Neural progenitor cell (in vitro differentiated cells): ENCODE measurements around the gene GP2. TPM values are rescaled to one million over a fixed set of nuclear protein-coding genes. Genes with fewer than 3 reads are reported as not detected.

Experiments
- DNase-seq: peaks from one replicate; pipeline ENCODE4 v3.0.0-alpha.2; 2016; ENCODE audit warnings: low spot score
- H2AFZ ChIP-seq: fragments of 200-600 bp; sonication (generic); replicated peaks from 2 replicates; pipeline ENCODE4 v1.6.1; 2016; ENCODE audit warnings: antibody characterized with exemption
- H3F3A ChIP-seq: fragments of 200-600 bp; sonication (generic); 2 replicates; pipeline ENCODE4 v1.6.1; 2016; ENCODE audit warnings: antibody characterized with exemption, low read depth
- H3K27ac ChIP-seq: fragments of 200-600 bp; sonication (generic); 2 replicates; pipeline ENCODE4 v1.5.1; 2016; ENCODE audit warnings: mild to moderate bottlenecking
- H3K27me3 ChIP-seq: fragments of 200-600 bp; sonication (generic); 2 replicates; pipeline ENCODE4 v1.6.1; 2016; ENCODE audit warnings: mild to moderate bottlenecking, moderate library complexity
- H3K36me3 ChIP-seq: fragments of 200-600 bp; sonication (generic); 2 replicates; pipeline ENCODE4 v1.5.1; 2016
- H3K4me1 ChIP-seq: fragments of 200-600 bp; sonication (generic); 2 replicates; pipeline ENCODE4 v1.6.1; 2016; ENCODE audit warnings: mixed run types
- H3K4me2 ChIP-seq: fragments of 200-600 bp; sonication (generic); 2 replicates; pipeline ENCODE4 v1.6.1; 2016
- H3K4me3 ChIP-seq: fragments of 200-600 bp; sonication (generic); 2 replicates; pipeline ENCODE4 v1.5.1; 2016
- H3K79me2 ChIP-seq: fragments of 200-600 bp; sonication (generic); 2 replicates; pipeline ENCODE4 v1.6.1; 2016; ENCODE audit warnings: low read depth
- H3K9ac ChIP-seq: fragments of 200-600 bp; sonication (generic); 2 replicates; pipeline ENCODE4 v1.6.1; 2016
- H3K9me3 ChIP-seq: fragments of 200-600 bp; sonication (generic); 2 replicates; pipeline ENCODE4 v1.5.1; 2016; ENCODE audit warnings: low read depth
- H4K20me1 ChIP-seq: fragments of 200-600 bp; sonication (generic); 2 replicates; pipeline ENCODE4 v1.6.1; 2016; ENCODE audit warnings: low read depth
- H3K27ac Mint-ChIP-seq: 3 replicates; pipeline ENCODE4 v1.8.0; 2021; ENCODE audit warnings: mixed read lengths
- H3K27me3 Mint-ChIP-seq: 2 replicates; pipeline ENCODE4 v1.8.0; 2022; ENCODE audit warnings: low read depth, mild to moderate bottlenecking, inconsistent platforms, moderate library complexity, mixed read lengths; ENCODE audit not compliant: insufficient read depth
- H3K36me3 Mint-ChIP-seq: 3 replicates; pipeline ENCODE4 v1.8.0; 2021; ENCODE audit warnings: mixed read lengths
- H3K4me1 Mint-ChIP-seq: 3 replicates; pipeline ENCODE4 v1.8.0; 2021; ENCODE audit warnings: mixed read lengths
- H3K4me3 Mint-ChIP-seq: 3 replicates; pipeline ENCODE4 v1.8.0; 2021; ENCODE audit warnings: mild to moderate bottlenecking, moderate library complexity, mixed read lengths
- H3K9me3 Mint-ChIP-seq: 3 replicates; pipeline ENCODE4 v1.8.0; 2020; ENCODE audit warnings: mixed read lengths
- CTCF ChIP-seq: fragments of 200-600 bp; sonication (generic); IDR thresholded peaks from 2 replicates; pipeline ENCODE4 v1.5.1; 2017; ENCODE audit warnings: antibody characterized with exemption, mild to moderate bottlenecking
- EZH2 ChIP-seq: fragments of 200-600 bp; sonication (generic); IDR thresholded peaks from 2 replicates; pipeline ENCODE4 v1.6.1; 2017; ENCODE audit warnings: antibody characterized with exemption, mild to moderate bottlenecking, moderate library complexity
- EZH2phosphoT487 ChIP-seq: fragments of 200-600 bp; sonication (generic); IDR thresholded peaks from 2 replicates; pipeline ENCODE4 v1.6.1; 2017; ENCODE audit warnings: antibody characterized with exemption
- total RNA-seq: library from RNA; depleted of rRNA; stranded (reverse); fragments of >200 nt; gene quantifications from 2 replicates; pipeline ENCODE4 v1.2.3, GENCODE V29; 2015; ENCODE audit warnings: low replicate concordance

The GP2 gene
- total RNA-seq, 1 donor from 2014 or later = not detected

GRCh38 chr16:20309786-20310185, 17.5 kb downstream of the GP2 start:
- H3K4me2 ChIP-seq = no peak overlapping the region
- no peaks in the 10 kb centered on the region for H3K4me1 ChIP-seq
- H3K9ac ChIP-seq = no peak overlapping the region
- H3K79me2 ChIP-seq = no peaks in the 10 kb centered on the region
- H3K4me3 ChIP-seq = no peak overlapping the region
- no peaks in the 10 kb centered on the region for H3K9me3 Mint-ChIP-seq
- H3K9me3 ChIP-seq = no peaks in the 10 kb centered on the region
- no peaks in the 10 kb centered on the region for H3K27me3 ChIP-seq
- no peaks in the 10 kb centered on the region for H3K36me3 ChIP-seq
- H3K4me1 Mint-ChIP-seq = no peaks in the 10 kb centered on the region
- H3F3A ChIP-seq = no peaks in the 10 kb centered on the region
- H4K20me1 ChIP-seq = no peaks in the 10 kb centered on the region
- H2AFZ ChIP-seq = no peak overlapping the region
- H3K27ac Mint-ChIP-seq = no peak overlapping the region
- no peak overlapping the region for H3K27ac ChIP-seq
- TF ChIP-seq CTCF (no peak), EZH2phosphoT487 (no peak), EZH2 (no peak)
- H3K27me3 Mint-ChIP-seq = peaks cover 10% of the 10 kb centered on the region
- no peak for DNase-seq
- H3K36me3 Mint-ChIP-seq = no peaks in the 10 kb centered on the region
- no peak overlapping the region for H3K4me3 Mint-ChIP-seq

GRCh38 chr16:20308801-20309590, 18.3 kb downstream of the GP2 start:
- no peak overlapping the region for H3K4me3 ChIP-seq
- no peak for TF ChIP-seq EZH2phosphoT487
- TF ChIP-seq CTCF = no peak
- no peak for TF ChIP-seq EZH2
- H3K4me2 ChIP-seq = no peak overlapping the region
- H3K4me3 Mint-ChIP-seq = no peak overlapping the region
- H3K27ac ChIP-seq = no peak overlapping the region
- no peaks in the 10 kb centered on the region for H3K79me2 ChIP-seq
- no peak overlapping the region for H2AFZ ChIP-seq
- no peaks in the 10 kb centered on the region for H3K9me3 Mint-ChIP-seq
- no peaks in the 10 kb centered on the region for H3K9me3 ChIP-seq
- H3K36me3 Mint-ChIP-seq = no peaks in the 10 kb centered on the region
- no peaks in the 10 kb centered on the region for H4K20me1 ChIP-seq
- no peaks in the 10 kb centered on the region for H3K4me1 Mint-ChIP-seq
- no peak overlapping the region for H3K27ac Mint-ChIP-seq
- no peaks in the 10 kb centered on the region for H3K36me3 ChIP-seq
- H3K4me1 ChIP-seq = no peaks in the 10 kb centered on the region
- no peaks in the 10 kb centered on the region for H3K27me3 ChIP-seq
- H3K27me3 Mint-ChIP-seq = peaks cover 10% of the 10 kb centered on the region
- no peak overlapping the region for H3K9ac ChIP-seq
- DNase-seq = no peak
- H3F3A ChIP-seq = no peaks in the 10 kb centered on the region

- no peaks in the 10 kb centered on the region for H3K36me3 ChIP-seq
- H3K27ac ChIP-seq = no peak overlapping the region
- H3K4me1 Mint-ChIP-seq = no peaks in the 10 kb centered on the region
- no peaks in the 10 kb centered on the region for H3K79me2 ChIP-seq
- no peaks in the 10 kb centered on the region for H3K9me3 ChIP-seq
- H3K4me3 Mint-ChIP-seq = no peak overlapping the region
- H3K27me3 Mint-ChIP-seq = peaks cover 12% of the 10 kb centered on the region
- H3K9me3 Mint-ChIP-seq = no peaks in the 10 kb centered on the region
- no peaks in the 10 kb centered on the region for H3K4me1 ChIP-seq
- no peak overlapping the region for H3K9ac ChIP-seq
- no peak overlapping the region for H3K4me2 ChIP-seq
- H3F3A ChIP-seq = no peaks in the 10 kb centered on the region
- no peak overlapping the region for H2AFZ ChIP-seq
- DNase-seq = no peak
- TF ChIP-seq EZH2 (no peak), CTCF (no peak), EZH2phosphoT487 (no peak)
- H4K20me1 ChIP-seq = no peaks in the 10 kb centered on the region
- no peak overlapping the region for H3K27ac Mint-ChIP-seq
- no peaks in the 10 kb centered on the region for H3K36me3 Mint-ChIP-seq
- H3K4me3 ChIP-seq = no peak overlapping the region
- no peaks in the 10 kb centered on the region for H3K27me3 ChIP-seq
Measured at GRCh38 chr16:20308266-20308665, 19.0 kb downstream of the GP2 start.
